DND-41 (cell line): ENCODE data around the gene GDPD4.

ENCODE experiments used
- ATAC-seq: fragments of 200-7000 bp; cut with Tn5 transposase; 3 replicates; pipeline ENCODE4 v1.9.1; 2021; ENCODE audit warnings: low read depth; ENCODE audit not compliant: insufficient read depth
- DNase-seq: peaks from one replicate; pipeline ENCODE4 v3.0.0-alpha.2; 2020
- H2AFZ ChIP-seq: 2 replicates; pipeline ENCODE4 v1.6.0; 2012; ENCODE audit warnings: low read depth, low read length
- H3K27ac ChIP-seq: 2 replicates; pipeline ENCODE4 v1.5.1; 2012; ENCODE audit warnings: low read length, inconsistent platforms
- H3K27me3 ChIP-seq: fragments of 200-600 bp; sonication (generic); 2 replicates; pipeline ENCODE4 v1.6.0; 2012; ENCODE audit warnings: low read length, mild to moderate bottlenecking, inconsistent platforms; ENCODE audit not compliant: insufficient read depth, poor library complexity
- H3K36me3 ChIP-seq: 2 replicates; pipeline ENCODE4 v1.5.1; 2012; ENCODE audit warnings: low read length, inconsistent platforms; ENCODE audit not compliant: insufficient read depth
- H3K4me1 ChIP-seq: 2 replicates; pipeline ENCODE4 v1.5.1; 2012; ENCODE audit warnings: mild to moderate bottlenecking, low read length; ENCODE audit not compliant: insufficient read depth
- H3K4me2 ChIP-seq: 2 replicates; pipeline ENCODE4 v1.6.0; 2012; ENCODE audit warnings: mild to moderate bottlenecking, moderate library complexity, low read length, inconsistent platforms; ENCODE audit not compliant: insufficient read depth
- H3K4me3 ChIP-seq, 2 experiments: fragments of 200-600 bp in 1 of 2; shearing (Covaris generic) in 1 of 2; 2 replicates each; pipeline ENCODE4 v1.5.1; 2012 to 2016; ENCODE audit warnings: inconsistent platforms in 2 of 2, low read length in 2 of 2, mild to moderate bottlenecking in 2 of 2, low read depth in 1 of 2, moderate library complexity in 1 of 2
- H3K79me2 ChIP-seq: 2 replicates; pipeline ENCODE4 v1.6.0; 2012; ENCODE audit warnings: low read length, inconsistent platforms; ENCODE audit not compliant: insufficient read depth
- H3K9ac ChIP-seq: 2 replicates; pipeline ENCODE4 v1.6.0; 2012; ENCODE audit warnings: low read depth, mild to moderate bottlenecking, inconsistent platforms, low read length, moderate library complexity
- H3K9me3 ChIP-seq: 2 replicates; pipeline ENCODE4 v1.5.1; 2012; ENCODE audit warnings: low read length, moderate library complexity, mild to moderate bottlenecking, inconsistent platforms; ENCODE audit not compliant: insufficient read depth, severe bottlenecking
- H4K20me1 ChIP-seq: 2 replicates; pipeline ENCODE4 v1.6.0; 2012; ENCODE audit warnings: low read length; ENCODE audit not compliant: insufficient read depth
- EZH2 ChIP-seq: IDR thresholded peaks from 3 replicates; pipeline ENCODE4 v1.6.1; 2012; ENCODE audit warnings: borderline replicate concordance, low read depth, mild to moderate bottlenecking, moderate library complexity, low read length, inconsistent platforms; ENCODE audit not compliant: severe bottlenecking
- TF ChIP-seq, protein P1 (sequence below): IDR thresholded peaks from 2 replicates; pipeline ENCODE4 v1.5.1; 2012; ENCODE audit warnings: borderline replicate concordance, low read length, moderate library complexity, mild to moderate bottlenecking; ENCODE audit not compliant: poor library complexity, severe bottlenecking; ENCODE audit errors: extremely low read depth

The GDPD4 gene

DNA sequence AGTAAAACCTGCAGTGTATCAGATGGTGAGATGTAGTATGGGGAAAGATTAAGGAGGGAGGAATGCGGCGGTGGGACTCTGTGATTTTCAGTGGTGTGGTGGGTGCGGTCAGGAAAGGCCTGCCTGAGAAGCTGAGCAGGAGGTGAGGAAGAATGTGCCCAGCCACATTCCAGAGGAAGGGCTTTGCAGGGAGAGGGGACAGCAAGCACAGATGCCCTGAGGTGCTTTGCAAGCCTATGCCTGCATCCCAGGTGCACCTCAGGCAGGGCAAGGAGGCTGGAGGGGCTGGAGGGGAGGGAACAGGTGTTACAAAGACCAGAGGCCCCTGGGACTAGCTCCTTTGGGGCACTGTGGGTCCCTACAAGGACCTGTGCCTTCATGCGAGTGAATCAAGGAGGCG lies 131.4 kb downstream of the GDPD4 start:
- Histone ChIP-seq H3K27me3 (no peaks in the 10 kb centered on the region), H3K36me3 (no peaks in the 10 kb centered on the region), H3K4me2 (no peak overlapping the region), H3K9me3 (no peaks in the 10 kb centered on the region), H3K27ac (no peak overlapping the region), H3K4me1 (no peaks in the 10 kb centered on the region), H3K79me2 (no peaks in the 10 kb centered on the region), H4K20me1 (no peaks in the 10 kb centered on the region; the same call in 1 of the 2 replicates), H3K4me3 (no peak overlapping the region), H2AFZ (no peak overlapping the region), H3K9ac (no peak overlapping the region)
- TF ChIP-seq EZH2 = no peak
- TF ChIP-seq, protein P1, sequence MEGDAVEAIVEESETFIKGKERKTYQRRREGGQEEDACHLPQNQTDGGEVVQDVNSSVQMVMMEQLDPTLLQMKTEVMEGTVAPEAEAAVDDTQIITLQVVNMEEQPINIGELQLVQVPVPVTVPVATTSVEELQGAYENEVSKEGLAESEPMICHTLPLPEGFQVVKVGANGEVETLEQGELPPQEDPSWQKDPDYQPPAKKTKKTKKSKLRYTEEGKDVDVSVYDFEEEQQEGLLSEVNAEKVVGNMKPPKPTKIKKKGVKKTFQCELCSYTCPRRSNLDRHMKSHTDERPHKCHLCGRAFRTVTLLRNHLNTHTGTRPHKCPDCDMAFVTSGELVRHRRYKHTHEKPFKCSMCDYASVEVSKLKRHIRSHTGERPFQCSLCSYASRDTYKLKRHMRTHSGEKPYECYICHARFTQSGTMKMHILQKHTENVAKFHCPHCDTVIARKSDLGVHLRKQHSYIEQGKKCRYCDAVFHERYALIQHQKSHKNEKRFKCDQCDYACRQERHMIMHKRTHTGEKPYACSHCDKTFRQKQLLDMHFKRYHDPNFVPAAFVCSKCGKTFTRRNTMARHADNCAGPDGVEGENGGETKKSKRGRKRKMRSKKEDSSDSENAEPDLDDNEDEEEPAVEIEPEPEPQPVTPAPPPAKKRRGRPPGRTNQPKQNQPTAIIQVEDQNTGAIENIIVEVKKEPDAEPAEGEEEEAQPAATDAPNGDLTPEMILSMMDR = no peak
- DNase-seq = no peak
- ATAC-seq = no peak

DNA sequence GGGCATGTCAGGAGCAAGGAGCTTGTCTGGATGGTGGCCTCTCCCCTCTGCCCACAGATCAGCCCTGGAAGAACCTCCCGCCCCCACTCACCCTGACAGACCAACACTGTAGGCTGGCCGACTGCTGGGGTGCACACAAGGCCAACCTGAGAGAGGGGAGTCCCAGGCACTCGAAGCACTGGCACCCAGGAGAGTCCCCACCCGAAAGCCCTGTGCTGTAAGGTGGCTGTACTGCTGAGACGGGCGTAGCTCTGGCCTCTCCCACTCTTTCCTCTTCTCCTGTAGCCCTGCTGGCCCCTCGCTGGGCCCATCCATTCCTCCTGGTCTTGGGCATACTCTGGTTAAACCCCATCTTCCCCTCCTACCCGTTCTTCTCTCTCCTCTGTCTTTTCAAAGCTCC lies 133.7 kb downstream of the GDPD4 start:
- Histone ChIP-seq H3K27me3 (no peaks in the 10 kb centered on the region), H2AFZ (no peak overlapping the region), H3K79me2 (no peaks in the 10 kb centered on the region), H3K4me2 (no peak overlapping the region), H3K36me3 (no peaks in the 10 kb centered on the region), H3K9me3 (no peaks in the 10 kb centered on the region), H3K27ac (no peak overlapping the region), H3K4me1 (no peaks in the 10 kb centered on the region), H3K9ac (no peak overlapping the region), H3K4me3 (no peak overlapping the region), H4K20me1 (no peaks in the 10 kb centered on the region; the same call in 1 of the 2 replicates)
- ATAC-seq (no peak), DNase-seq (no peak)
- TF ChIP-seq, protein P1 = no peak
- no peak for TF ChIP-seq EZH2

DNA sequence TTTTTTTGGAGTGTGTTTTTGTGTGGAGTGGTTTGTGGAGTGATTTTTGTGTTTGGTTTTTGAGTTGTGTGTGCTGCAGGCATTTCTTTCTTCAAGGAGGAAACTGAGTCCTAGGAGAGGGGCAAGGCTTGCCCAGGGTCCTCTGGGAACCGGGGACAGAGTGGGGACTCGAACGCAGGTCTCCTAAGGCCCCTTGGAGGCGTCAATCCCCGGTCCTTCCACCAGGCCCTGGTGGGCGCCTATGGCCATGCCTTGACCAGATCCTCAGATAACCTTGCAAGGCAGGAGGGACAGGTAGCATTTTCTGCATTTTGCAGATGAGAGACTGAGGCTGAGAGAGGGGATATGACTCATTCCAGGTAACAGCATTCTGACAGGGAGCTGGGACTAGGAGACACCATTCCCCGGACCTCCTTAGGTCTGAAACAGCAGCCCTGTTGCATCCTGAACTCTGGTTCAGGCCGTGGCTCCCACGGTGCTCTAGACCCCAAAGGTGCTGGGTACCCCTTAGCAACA lies 134.3 kb downstream of the GDPD4 start:
- H3K79me2 ChIP-seq = no peaks in the 10 kb centered on the region
- no peak overlapping the region for H3K4me3 ChIP-seq
- ATAC-seq = no peak
- no peak overlapping the region for H3K27ac ChIP-seq
- H4K20me1 ChIP-seq = no peaks in the 10 kb centered on the region
- DNase-seq = no peak
- H3K27me3 ChIP-seq = no peaks in the 10 kb centered on the region
- no peak overlapping the region for H3K9ac ChIP-seq
- no peaks in the 10 kb centered on the region for H3K36me3 ChIP-seq
- no peaks in the 10 kb centered on the region for H3K9me3 ChIP-seq
- TF ChIP-seq EZH2 = no peak
- TF ChIP-seq, protein P1 = no peak
- H2AFZ ChIP-seq = no peak overlapping the region
- H3K4me1 ChIP-seq = no peaks in the 10 kb centered on the region
- H3K4me2 ChIP-seq = no peak overlapping the region
